Left renal cortex interstitium (tissue), 4 donors: ENCODE measurements around the gene DPYSL4. TPM values are rescaled to one million over a fixed set of nuclear protein-coding genes. Genes with fewer than 3 reads are reported as not detected.

Experiments
- DNase-seq, 4 donors: peaks; one replicate each; pipeline ENCODE4 v3.0.0-alpha.2; 2013; ENCODE audit warnings: low read depth in 4 of 4, low spot score in 2 of 4, missing footprints in 1 of 4
- polyA plus RNA-seq, 4 donors: library from polyadenylated mRNA; unstranded; fragments of 120-200 nt; gene quantifications; one replicate each; pipeline ENCODE4 v1.2.1, GENCODE V29; 2013; ENCODE audit not compliant: insufficient read length in 4 of 4

Gene DPYSL4
- polyA plus RNA-seq, result 10 to 100 TPM; 14.2 to 22.3 (median 21.4) TPM

- DNase-seq, result no peak
Measured at GRCh38 chr10:132186488-132187429, at the start of gene DPYSL4. DPYSL4 (plus strand) TSS chr10:132186948; CDS start chr10:132187064, 116 bp downstream.

DNA sequence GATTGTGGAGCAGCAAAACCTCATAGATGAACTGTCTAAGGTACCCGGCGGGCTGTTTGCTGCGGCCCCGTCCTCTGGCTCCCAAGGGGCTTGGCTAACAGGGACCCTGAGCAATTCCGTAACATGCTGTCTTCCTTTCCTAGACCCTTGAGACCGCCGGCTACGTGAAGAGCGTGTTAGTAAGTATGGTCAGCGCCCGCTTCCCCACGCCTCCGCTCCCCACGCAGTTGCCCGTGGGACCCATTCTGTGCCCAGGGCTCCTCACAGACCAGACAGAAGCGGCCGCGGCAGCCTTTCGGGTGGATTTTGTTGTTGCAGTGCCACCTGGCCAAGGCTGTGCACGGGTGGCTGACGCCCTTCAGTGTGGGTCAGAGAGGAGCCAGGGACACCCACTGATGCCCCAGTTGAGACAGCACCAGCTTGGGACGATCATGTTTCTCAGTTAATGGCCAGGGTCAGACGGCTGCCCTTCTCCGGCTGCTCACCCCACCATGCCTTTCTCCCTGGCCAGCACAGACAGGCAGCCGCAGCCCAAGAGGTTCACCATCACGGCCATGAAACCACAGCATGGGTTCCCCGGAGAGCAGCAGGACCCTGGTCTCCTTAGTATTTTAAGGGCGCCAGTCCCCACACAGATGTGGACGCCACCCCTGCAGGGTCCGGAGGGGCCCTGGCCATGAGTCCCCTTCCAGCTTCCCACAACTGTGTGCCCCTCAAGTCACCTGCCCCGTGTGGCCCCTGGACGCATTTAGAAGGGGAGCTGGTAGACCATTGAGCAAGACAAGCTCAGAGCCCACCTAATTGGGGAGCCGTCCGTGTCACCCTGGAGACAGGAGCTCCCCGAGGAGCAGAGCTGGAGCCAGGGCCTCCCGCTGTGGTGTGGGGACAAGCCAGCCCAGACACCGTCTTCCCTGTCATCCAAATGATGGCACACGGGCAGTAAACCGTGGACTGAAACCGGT lies 49.4 kb upstream of the DPYSL4 start:
- DNase-seq, result no peak

GRCh38 chr10:132138133-132138532 lies 48.6 kb upstream of the DPYSL4 start:
- DNase-seq, result no peak

- DNase-seq, result no peak
Measured at GRCh38 chr10:132138596-132138995, 48.2 kb upstream of the DPYSL4 start.

- DNase-seq, result no peak
Measured at GRCh38 chr10:132139526-132139925, 47.2 kb upstream of the DPYSL4 start.

DNA sequence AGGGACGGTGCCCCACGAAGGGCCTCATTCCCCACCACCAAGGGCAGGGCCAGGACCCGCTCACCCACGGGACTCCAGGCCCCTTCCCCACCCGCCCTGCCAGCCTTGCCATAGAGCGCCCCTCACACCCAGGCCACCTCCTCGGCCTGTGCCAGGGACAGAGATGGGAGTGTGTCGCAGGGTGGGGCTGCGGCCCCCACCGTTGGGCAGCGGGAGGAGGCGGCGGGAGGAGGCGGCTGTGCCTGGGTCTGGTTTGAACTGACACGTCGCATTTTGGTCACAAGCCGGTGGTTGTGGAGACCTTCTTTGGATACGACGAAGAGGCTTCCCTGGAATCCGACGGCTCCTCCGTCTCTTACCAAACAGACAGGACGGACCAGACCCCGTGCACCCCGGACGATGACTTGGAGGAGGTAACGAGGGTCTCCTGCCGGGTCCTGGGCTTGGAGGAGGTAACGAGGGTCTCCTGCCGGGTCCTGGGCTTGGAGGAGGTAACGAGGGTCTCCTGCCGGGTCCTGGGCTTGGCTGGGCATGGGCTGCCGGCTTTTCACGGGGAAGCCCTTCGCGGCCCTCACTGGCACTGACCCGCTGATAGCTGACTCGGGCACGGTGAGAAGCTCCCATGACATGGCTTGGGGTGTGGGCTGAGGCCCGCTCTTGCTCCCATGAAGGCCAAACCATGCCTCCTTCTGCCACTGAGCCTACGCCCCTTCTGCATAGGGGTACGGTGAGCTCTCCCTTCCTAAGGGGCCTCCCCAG lies 46.4 kb upstream of the DPYSL4 start:
- DNase-seq, result no peak

GRCh38 chr10:132141076-132141475 lies 45.7 kb upstream of the DPYSL4 start:
- no peak for DNase-seq

DNA sequence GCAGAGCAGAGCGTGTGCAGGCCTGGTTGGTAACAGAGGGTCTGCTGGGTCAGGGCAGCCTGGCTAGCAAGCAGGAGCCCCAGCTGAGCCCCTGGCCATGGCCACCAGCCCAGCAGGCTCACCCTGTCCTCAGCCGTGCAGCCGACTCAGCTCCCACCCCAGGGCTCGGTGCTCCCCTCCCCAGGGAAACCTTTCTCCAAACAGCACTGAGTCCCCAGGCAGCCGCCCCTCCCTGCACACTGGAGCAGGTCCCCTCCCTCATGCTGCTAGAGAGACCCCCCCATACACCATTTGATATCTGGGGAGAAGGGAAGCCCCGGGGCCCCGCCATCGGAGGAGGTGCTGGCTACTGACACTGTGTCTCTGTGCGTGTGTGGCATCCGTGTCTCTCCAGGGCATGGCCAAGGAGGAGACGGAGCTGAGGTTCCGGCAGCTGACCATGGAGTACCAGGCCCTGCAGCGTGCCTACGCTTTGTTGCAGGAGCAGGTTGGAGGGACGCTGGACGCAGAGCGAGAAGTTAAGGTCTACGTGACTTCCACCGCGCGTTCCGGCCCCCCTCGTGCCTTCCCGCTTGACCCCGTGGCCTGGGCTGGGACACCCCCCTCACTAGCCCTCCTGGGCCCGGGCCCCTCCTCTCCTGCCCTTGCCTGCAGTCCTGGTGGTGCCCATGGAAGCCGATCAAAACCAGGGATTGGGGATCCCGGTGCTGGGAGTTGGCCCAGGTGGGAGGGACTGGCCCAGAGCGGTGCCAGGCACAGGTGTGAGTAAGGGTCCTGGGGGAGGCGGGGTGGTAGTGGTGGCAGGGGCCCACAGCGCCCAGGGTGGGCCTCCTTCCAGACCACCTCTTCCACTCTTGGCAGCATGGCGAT lies 45.0 kb upstream of the DPYSL4 start:
- DNase-seq, result no peak

DNA sequence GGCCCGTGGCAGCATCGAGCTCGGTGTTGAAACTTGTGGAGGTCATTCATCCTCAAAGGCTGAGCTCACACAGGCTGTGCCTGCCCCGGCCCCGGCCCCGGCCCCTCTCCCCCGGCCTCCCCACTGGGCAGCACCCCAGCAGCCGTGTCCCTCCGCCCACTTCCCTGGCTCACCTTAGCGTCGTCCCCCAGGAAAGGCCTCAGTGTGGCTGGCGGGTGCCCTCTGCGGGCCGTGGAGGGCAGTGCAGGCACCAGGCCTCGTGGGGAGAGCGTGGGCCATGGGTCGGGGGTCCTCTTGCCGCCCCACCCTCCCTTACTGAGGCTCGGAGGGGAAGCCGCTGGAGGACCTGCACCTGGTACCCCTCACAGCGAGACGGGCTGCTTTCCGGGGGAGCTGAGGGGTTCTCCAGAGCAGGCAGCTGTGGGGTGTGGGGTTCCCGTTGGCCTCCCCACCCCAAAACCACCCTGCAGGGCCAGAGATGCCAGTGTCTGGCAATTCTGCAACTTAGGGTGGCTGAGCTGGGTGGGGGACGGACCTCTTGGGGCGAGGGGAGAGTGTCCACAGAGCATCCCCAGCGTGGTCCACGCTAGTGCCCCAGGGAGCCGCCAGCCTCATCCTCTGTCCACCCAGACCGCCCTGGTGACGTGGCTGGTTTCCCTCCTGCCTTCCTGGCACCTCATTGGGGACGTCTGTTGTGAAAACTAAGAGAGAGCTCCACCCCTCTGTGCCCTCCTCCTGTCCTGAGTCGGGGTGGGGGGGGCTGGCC lies 44.2 kb upstream of the DPYSL4 start:
- no peak for DNase-seq

DNA sequence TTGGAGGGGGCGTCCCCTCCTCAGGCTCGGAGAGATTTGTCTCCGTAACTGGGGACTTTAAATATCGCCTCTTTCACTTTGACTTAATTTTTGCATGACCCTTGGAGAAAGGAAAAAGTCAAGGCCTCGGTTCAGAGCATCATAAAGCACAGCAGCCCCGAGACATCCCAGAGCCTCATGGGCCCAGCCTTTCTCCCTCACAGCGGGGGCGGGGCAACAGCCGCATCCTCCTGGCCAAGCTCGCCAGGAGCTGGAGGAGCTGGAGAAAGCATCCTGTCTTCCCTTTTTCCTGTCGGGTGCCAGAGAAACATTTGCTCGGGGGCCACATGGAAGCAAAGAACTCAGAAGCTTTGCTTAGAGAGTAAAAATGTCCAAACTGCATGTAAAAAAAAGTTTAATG lies 43.6 kb upstream of the DPYSL4 start:
- DNase-seq, result no peak

- no peak for DNase-seq
Measured at GRCh38 chr10:132144086-132144485, 42.7 kb upstream of the DPYSL4 start.

DNA sequence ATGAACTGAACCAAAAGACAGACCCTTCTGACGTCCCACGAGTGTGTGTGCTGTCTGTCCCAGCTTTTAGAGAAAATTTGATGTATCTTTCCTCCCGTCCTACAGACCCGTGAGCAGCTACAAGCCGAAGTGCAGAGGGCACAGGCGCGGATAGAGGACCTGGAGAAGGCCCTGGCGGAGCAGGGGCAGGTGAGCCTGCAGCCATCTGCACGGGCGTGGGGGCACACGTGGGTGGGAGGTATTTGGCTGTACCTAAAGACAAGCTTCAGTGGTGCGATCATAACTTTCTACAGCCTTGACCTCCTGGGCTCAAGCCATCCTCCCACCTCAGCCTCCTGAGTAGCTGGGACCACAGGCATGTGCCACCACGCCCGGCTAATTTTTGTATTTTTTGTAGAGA lies 41.7 kb upstream of the DPYSL4 start:
- no peak for DNase-seq

DNA sequence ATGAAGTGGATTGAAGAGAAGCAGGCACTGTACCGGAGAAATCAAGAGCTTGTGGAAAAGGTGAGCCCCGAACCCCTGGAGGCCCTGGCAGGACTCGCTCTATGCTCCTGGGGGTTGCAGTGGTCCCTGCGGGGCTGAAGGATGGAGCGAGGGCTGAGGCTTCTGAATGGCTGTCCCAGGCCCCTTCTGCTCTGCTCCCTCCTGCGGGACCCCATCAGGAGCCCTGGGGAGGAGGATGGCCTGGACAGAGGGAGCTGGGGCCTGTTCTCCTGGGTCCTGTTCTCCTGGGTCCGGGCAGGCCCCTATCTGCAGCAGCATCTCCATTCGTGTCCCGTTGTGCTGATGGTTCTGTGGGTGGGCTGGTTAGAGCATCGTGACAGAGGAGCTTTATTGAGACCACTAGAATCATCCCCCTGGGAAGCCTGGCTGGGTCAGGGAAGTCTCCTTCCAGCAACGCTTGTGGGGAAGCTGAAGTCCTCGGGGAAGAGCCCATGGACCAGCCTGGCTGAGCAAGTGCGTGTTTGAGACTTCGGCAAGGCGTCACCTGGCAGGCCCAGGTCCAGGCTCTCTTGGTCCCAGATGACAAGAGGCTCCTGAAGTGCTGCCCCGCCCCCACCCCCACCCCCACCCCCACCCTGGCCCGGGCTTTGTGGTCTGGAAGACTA lies 41.1 kb upstream of the DPYSL4 start:
- DNase-seq, result no peak

DNA sequence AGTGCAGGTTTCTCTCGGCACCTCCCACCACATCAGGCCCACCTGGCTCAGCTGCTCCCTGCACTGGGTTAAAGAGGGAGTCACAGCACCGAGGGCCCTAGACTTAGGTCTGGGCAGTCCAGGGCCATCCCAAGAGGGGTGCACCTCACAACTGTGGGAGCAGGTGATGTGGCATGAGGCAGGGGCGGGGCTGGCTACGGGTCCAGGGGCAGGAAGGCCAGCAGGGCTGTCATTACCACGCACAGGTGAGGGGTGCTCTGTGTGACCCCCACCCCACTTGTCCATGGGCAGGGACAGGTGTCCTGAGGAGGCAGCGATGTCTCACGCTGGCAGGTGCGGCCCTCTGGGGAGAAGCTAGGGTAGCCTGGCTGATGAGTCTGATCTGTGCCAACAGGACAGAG lies 40.5 kb upstream of the DPYSL4 start:
- DNase-seq, result no peak

DNA sequence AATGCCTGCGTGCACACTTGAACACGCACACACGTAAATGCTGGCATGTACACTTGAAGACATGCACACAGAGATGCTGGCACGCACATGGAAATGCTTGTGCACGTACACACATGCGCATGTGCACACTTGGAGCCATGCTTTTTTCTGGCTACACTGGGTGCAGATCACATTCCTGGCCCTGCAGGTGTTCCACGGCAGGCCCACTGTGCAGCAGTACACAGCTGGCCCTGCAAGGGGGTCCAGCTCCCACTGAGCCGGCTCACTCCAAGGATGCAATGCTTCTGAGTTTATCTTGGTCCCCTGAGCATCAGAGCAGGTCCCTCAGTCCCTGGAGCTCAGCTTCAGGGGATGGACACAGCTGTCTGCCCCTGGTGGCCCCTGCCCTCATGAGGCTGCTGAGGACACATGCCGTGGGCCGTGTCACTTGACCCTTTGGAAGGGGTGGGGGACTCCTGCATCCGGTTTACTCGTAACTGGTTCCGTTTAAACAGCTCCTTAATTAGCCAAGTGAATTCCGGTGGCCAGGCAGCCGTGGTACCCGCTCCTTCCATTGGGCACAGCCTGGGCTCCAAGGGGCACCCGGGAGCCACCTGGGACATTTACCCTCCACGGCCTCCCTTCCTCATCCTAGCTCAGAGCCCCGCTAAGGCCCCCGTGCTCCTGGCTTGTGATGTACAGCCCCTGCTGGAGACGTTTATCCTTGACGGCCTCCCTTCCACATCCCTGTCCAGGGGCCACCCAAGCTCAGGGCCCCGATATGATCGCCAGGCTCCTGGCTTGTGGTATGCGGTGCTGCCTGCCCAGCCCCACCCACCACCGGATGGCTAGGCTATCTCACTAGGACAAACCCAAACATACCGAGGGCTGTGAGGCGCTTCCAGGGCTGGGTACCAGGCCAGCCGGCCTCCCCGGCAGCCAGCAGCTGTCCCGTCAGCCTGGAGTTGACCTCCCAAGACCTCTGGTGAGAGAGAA lies 39.5 kb upstream of the DPYSL4 start:
- DNase-seq, result no peak

DNA sequence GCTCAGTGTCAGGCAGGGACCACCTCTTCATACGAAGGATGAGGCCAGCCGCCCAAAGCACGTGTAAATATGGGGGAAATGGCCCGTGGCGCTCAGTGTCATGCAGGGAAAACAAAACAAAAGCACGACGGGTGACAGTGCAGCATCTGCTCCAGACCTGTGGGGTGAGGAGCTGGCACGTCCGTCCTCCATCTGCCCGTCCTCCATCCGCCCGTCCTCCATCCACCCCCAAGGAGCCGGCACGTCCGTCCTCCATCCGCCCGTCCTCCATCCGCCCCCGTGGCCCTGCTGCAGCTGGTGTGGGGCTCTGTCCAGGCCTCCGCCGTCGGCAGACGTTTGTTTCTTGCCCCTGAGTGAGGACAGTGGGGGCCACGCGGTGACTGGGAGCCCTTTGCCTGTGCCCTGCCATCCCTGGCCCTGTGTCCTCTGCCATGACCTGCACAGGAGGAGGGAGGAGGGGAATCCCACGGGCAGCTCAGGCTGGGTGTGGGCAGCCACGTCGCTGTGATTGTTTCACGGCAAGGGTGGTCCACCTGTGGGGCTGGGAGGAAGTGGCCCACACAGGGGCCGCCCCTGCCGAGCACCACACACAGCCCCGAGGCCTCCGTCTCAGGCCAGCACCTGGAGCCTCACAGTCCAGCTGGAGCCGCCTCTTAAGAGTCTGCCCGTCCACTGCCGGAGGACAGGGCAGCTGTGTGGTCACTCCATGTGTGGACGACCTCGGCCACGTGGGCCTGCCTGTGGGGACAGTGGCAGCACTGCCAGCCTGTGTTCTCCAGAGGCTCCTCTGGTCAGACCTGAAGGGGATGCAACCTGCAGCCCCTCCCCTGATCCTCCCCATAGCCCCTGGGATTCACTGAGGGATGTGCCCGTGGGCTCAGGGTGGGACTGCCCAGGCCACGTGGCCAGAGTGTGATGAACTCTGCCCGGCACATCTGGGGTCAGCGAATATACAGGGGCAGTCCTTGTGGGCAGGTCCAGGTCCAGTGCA lies 38.2 kb upstream of the DPYSL4 start:
- DNase-seq, result no peak
